Gastroesophageal sphincter (tissue), 3 donors: ENCODE measurements around the gene TNRC6A.

ENCODE experiments used
- EP300 ChIP-seq: sonication (generic); formaldehyde crosslinking; IDR thresholded peaks from one replicate; pipeline ENCODE4 v1.6.1; 2017; ENCODE audit warnings: antibody characterized with exemption, mild to moderate bottlenecking
- TF ChIP-seq, protein P1 (sequence below), 4 experiments: fragments of 200-600 bp in 2 of 4; fragments of 450-650 bp in 2 of 4; sonication (generic) in 1 of 4; IDR thresholded peaks; one replicate each; pipeline ENCODE4 v1.5.1; 2017 to 2019; ENCODE audit warnings: antibody characterized with exemption in 4 of 4, mild to moderate bottlenecking in 2 of 4, moderate library complexity in 2 of 4

GRCh38 chr16:24717411-24717810, 12.0 kb upstream of the TNRC6A start:
- no peak for TF ChIP-seq EP300
- TF ChIP-seq, protein P1, sequence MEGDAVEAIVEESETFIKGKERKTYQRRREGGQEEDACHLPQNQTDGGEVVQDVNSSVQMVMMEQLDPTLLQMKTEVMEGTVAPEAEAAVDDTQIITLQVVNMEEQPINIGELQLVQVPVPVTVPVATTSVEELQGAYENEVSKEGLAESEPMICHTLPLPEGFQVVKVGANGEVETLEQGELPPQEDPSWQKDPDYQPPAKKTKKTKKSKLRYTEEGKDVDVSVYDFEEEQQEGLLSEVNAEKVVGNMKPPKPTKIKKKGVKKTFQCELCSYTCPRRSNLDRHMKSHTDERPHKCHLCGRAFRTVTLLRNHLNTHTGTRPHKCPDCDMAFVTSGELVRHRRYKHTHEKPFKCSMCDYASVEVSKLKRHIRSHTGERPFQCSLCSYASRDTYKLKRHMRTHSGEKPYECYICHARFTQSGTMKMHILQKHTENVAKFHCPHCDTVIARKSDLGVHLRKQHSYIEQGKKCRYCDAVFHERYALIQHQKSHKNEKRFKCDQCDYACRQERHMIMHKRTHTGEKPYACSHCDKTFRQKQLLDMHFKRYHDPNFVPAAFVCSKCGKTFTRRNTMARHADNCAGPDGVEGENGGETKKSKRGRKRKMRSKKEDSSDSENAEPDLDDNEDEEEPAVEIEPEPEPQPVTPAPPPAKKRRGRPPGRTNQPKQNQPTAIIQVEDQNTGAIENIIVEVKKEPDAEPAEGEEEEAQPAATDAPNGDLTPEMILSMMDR (IDR thresholded peaks at IDR 0.05), result no peak
